Measurements from ENCODE around the gene TSPAN11.
"Not testable (repeated sequence)": the region's sequence is repeated elsewhere in the genome, so short reads cannot be mapped to it uniquely, and the experiment has no call there.

The TSPAN11 gene, protein sequence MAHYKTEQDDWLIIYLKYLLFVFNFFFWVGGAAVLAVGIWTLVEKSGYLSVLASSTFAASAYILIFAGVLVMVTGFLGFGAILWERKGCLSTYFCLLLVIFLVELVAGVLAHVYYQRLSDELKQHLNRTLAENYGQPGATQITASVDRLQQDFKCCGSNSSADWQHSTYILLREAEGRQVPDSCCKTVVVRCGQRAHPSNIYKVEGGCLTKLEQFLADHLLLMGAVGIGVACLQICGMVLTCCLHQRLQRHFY

DNA sequence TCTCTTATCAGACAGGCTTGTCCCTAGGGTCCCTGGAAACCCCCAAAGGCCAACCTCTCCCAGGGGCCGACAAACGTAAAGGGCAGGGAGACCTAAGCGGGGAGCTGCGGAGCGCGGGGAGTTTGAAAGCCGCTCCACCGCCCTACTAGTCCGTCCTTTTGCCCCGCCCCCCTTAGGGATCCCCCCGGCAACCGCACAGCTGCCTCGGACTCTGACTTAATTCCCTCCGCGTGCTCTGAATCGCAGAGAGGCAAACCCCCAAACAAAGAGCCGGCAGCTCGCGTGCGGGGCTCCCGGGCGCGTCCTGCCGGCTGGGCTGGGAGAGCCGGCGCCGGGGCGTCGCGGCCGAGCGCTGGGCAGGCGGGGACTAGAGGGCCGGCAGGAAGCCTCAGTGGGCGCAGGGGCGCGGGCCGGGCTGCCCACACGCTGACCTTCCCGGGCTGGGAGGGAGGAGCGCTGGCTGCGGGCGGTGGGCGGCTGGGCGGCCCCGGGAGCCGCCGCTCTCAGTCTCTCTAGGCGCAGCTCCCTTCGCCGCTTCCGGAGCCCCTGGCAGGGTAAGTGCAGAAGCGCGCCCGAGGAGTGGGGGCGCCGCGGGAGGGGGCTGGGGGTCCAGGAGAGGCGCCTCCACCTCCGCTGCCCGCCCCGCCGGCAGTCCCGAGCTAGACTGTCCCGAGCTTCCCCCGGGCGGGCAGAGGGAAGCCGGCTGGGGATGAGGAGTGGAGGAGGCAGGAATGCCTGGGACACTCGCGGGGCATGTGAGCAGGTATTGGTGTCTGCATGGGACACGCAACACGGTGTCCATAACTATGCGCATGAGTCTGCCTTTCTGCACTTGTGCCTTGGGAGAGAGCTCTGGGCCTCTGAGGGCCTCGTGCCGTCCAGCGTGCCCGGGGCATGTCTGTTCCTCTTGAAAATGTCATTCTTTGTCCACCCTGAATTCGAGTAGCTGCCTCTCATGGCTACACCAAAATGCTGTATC is at the start of gene TSPAN11:
TSPAN11 (plus strand) TSS at position 506 of the 979 bp plus-strand sequence. CDS start 27,244 bp downstream, outside the sequence.
- DNase-seq: no peak
- no peak for TF ChIP-seq GATA1 (IDR thresholded peaks at IDR 0.05; ENCODE audit: low read depth, low read length)
- TF ChIP-seq POLR2A (IDR thresholded peaks at IDR 0.05; ENCODE audit: low read length): no peak

DNA sequence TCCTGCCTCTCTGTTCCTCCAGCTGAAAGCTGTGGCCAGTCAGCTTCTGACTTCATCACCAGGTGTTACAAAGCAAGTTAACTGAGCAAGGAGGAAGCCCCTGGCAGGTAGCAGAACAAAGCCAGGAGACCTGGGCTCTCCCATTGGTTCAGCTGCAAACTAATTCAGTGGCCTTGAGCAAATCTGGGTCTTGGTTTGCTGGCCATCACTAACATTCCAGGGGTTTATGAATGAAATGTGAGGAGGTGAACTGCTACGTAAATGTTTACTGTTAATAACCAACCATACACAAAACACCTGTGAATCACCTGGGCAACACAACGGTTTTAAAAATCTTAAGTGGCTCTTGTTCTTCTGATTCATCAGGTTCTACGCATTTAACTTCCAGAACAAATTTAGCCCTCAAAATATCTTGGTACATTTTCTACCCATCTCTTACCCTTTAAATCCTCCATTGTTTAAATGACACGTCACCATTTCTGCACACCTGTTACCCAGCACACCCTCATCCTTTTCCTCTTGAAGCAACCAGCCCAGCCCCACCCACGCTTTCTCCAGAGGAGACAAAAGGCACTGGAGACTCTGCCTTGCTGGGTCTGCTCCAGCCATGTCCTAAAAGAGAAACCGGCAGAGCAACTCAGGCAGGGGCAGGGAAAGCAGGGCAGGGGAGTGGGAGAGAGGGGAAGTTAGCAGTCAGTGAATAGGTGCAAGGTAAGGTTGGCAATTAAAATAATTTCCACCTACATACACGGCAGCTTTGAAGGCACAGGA is 49.3 kb upstream of the TSPAN11 start:
- no peak for TF ChIP-seq GATA1 (IDR thresholded peaks at IDR 0.05; ENCODE audit: low read depth, low read length)
- TF ChIP-seq POLR2A (IDR thresholded peaks at IDR 0.05; ENCODE audit: low read length): no peak
- no peak for DNase-seq

DNA sequence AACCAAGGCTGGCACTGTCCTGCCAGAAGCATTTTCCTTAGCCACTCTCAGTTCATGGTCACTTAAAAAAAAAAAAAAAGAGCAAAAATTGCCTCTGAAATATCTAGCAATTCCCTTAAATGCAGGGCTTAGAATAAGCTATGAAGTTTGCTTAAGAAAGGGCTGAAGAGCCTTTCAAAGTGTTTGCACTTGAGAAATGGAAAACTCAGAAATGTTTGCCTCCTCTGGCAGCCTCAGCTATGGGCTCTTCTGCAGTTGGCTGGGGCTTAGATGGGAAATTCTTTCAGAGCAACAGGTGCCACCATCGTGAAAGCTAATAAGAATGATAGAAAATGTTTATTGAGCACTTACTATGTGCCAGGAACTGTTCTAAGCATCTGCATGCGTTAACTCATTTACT is 48.5 kb upstream of the TSPAN11 start:
- no peak for DNase-seq
- no peak for TF ChIP-seq GATA1 (IDR thresholded peaks at IDR 0.05; ENCODE audit: low read depth, low read length)

DNA sequence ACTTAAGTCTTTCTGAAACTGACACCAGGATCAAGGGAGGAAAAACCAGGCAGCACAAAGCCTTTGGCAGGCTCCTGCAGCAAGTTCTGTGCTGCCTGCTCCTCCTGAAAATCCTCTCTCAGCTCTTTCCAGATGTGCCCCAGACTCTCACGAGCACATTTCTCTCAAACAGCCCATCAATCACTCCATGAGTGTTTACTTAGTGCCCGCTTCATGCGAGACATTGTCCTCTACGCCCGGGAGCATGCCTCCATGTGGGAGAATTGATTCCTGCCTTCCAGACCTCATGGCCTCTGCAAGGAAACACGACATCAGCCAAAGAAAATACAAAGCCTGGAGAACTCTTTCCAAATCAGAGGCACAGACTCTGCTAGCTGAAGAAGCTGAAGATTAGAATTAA is 46.5 kb upstream of the TSPAN11 start:
- no peak for TF ChIP-seq POLR2A (IDR thresholded peaks at IDR 0.05; ENCODE audit: low read length)
- no peak for TF ChIP-seq GATA1 (IDR thresholded peaks at IDR 0.05; ENCODE audit: low read depth, low read length)
- DNase-seq: no peak

DNA sequence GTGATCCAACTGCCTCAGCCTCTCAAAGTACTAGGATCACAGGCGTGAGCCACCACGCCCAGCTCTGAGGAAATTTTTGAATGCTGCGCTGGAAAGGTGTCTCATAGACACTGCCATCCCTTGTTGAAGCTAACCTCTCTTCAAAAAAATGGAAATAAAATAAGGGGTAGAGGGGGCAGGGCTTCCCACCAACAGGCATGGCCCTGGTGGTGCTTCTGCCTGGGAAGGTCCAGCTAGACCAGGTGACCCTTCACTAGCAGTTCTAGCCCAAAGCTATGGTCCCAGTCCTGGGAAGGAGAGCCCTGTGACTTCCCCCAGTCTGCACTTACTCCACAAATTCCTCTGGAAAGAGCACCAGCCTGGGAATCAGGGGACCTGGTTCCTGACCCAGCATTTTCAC is 45.7 kb upstream of the TSPAN11 start:
- no peak for DNase-seq
- TF ChIP-seq GATA1 (IDR thresholded peaks at IDR 0.05; ENCODE audit: low read depth, low read length): no peak
- no peak for TF ChIP-seq POLR2A (IDR thresholded peaks at IDR 0.05; ENCODE audit: low read length)

DNA sequence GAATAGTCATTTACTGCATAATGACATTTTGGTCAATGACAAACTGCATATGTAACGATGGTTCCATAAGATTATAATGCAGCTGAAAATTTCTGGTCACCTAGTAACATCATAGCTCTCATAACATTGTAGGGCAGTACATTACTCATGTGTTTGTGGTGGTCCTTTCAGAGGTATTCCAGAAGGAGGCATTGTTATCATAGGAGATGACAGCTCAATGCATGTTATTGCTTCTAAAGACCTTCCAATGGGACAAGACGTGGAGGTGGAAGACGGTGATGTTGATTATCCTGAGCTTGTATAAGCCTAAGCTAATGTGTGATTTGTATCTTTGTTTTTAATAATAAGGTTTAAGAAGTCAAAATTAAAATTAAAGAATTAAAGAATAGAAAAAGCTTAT is 43.8 kb upstream of the TSPAN11 start:
- peak in 1 of 2 experiments; percentile 1 for DNase-seq
- TF ChIP-seq POLR2A (IDR thresholded peaks at IDR 0.05; ENCODE audit: low read length) (no peak), GATA1 (IDR thresholded peaks at IDR 0.05; ENCODE audit: low read depth, low read length) (no peak)

DNA sequence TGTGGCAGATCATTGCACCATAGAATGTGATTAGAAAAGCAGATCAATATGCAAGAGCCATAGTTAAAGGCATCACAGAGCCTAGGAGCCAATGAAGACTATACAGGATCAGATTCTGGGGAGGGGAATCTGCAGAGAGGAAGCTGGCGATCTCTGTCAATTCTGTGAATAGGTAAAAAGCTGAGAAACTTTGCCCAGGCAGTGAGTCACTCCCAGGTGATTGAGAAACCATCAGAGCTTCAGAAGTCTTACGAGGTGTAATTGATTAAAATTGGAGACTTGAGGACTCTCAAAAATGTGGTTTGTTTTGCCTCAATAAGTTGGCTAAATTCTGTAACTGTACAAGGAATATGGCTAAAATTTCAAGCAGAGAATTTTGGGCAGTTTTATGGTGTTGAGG is 41.7 kb upstream of the TSPAN11 start:
- TF ChIP-seq POLR2A (IDR thresholded peaks at IDR 0.05; ENCODE audit: low read length) (no peak), GATA1 (IDR thresholded peaks at IDR 0.05; ENCODE audit: low read depth, low read length) (no peak)

DNA sequence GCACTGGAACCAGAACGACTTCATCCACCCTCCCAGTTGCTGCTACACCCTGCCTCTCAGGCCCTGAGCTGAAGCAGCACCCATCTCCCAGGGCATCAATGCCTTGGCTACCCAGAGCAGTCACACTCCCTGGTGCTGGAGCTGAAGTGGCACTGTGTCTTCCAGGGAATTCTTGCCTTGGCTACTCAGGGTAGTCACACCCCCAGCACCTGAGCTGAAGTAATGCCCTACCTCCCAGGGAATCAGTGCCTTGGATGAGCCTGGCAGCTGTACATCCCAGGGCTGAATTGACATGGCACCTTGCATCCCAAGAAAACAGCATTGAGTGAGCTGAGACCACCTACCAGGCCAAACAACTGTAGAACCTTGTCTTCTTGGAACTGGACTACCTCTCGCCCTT is 41.2 kb upstream of the TSPAN11 start:
- DNase-seq: no peak
- TF ChIP-seq GATA1 (IDR thresholded peaks at IDR 0.05; ENCODE audit: low read depth, low read length): no peak
- no peak for TF ChIP-seq POLR2A (IDR thresholded peaks at IDR 0.05; ENCODE audit: low read length)

More for the DNA sequence above, 41.7 kb upstream of the TSPAN11 start:
- no peak for DNase-seq

DNA sequence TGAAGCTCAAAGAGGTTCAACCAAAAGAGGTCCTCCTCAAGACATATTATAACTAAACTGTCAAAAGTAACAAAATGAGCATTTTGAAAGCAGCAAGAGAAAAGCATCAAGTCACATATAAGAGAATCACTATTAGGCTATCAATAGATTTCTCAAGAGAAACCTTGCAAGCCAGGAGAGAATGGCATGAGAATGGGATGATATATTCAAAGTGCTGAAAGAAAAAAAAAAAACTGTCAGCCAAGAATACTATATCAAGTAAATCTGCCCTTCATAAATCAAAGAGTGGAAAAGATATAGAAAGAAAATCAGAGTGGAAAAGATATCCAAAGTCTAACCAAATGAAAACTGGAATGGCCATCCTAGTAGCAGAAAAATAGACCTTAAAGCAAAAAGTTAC is 39.3 kb upstream of the TSPAN11 start:
- TF ChIP-seq GATA1 (IDR thresholded peaks at IDR 0.05; ENCODE audit: low read depth, low read length) (no peak), POLR2A (IDR thresholded peaks at IDR 0.05; ENCODE audit: low read length) (no peak)
- no peak for DNase-seq

DNA sequence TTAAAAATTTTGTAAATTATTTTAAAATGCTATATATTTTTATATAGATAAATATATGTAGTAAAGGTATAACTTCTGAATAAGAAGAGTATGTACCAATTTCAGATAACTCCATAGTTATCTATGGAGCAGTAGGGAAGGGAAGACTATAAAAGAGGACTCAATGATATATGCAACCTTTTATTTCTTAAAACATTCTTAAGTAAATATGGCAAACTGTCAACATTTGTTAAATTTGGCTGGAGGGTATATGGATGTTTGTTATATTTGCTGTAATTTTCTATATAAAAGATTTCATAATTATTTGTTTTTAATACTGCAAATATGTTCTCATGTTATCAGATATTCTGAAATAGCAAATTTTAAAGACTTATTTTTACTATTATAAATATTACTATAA is 38.3 kb upstream of the TSPAN11 start:
- DNase-seq: no peak
- TF ChIP-seq GATA1 (IDR thresholded peaks at IDR 0.05; ENCODE audit: low read depth, low read length) (no peak), POLR2A (IDR thresholded peaks at IDR 0.05; ENCODE audit: low read length) (no peak)

DNA sequence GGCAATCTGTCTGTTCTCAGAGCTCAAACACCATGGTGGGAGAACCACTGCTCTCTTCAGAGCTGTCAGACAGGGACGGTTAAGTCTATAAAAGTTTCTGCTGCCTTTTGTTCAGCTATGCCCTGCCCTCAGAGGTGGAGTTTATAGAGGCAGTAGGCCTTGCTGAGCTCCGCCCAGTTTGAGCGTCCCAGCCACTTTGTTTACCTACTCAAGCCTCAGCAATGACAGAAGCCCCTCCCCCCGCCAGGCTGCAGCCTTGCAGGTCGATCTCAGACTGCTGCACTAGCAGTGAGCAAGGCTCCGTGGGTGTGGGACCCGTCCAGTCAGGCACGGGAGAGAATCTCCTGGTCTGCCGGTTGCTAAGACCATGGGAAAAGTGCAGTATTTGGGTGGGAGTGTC is 32.0 kb upstream of the TSPAN11 start:
- not testable (repeated sequence) for DNase-seq

DNA sequence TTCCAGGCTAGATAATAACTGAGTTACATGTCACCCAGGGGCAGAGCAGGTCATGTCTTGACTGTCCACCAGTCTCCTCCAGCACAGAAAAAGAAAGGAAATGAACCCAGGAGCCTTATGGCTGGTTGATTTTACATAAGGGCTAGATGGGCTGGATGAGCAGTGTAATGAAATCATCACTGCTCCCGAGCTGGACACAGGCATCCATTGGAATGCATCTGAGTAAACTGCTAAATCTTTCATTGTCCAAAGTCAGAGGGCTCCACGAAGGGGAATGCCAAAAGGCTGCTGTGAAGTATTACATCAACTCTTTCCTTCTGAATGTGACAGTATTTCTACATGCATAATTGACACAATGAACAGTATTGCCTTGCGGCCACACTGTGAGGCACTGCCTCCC is 30.1 kb upstream of the TSPAN11 start:
- DNase-seq: no peak
- no peak for TF ChIP-seq POLR2A (IDR thresholded peaks at IDR 0.05; ENCODE audit: low read length)
- TF ChIP-seq GATA1 (IDR thresholded peaks at IDR 0.05; ENCODE audit: low read depth, low read length): no peak

DNA sequence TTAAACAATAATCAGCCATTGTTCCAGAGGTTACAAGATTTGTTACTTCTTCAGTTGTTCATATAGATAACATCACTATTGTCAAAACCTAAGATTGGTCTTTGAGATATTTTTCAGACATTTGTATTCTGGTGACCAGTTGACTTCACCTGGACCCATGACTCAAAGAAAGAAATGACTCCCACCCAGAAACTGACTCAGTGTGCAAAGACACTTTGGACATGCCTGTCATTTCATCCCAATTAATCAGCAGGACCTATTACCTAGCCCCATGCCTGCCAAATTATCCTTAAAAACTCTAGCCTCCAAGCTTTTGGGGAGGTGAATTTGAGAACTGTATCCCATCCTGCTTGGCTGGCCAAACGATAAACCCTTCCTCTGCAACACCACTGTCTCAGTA is 27.7 kb upstream of the TSPAN11 start:
- TF ChIP-seq GATA1 (IDR thresholded peaks at IDR 0.05; ENCODE audit: low read depth, low read length) (no peak), POLR2A (IDR thresholded peaks at IDR 0.05; ENCODE audit: low read length) (no peak)
- DNase-seq: no peak

DNA sequence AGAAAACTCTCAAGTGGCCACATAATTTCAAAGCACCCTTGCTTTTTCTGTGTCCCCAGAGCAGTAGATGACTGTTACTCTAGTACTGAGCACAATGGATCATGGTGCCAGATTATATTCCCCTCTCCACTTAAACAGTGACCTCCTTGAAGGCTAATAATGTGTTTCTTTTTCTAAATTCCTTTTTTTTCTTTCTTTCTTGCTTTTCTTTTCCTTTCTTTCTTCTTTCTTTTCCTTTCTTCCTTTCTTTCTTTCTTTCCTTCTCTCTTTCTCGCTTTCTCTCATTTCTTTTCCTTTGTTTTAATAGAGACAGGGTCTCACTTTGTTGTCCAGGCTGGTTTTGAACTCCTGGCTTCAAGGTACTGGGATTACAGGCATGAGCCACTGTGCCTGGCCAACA is 26.2 kb upstream of the TSPAN11 start:
- TF ChIP-seq GATA1 (IDR thresholded peaks at IDR 0.05; ENCODE audit: low read depth, low read length) (no peak), POLR2A (IDR thresholded peaks at IDR 0.05; ENCODE audit: low read length) (no peak)
- DNase-seq: no peak
